MCF 10A (cell line): ENCODE results near the gene CCNY. TPM values are rescaled to one million over a fixed set of nuclear protein-coding genes. Genes with fewer than 3 reads are reported as not detected.

Source experiments
- BruUV-seq: library from RNA; stranded (reverse); fragments of 400-500 nt; replicated peaks from 2 replicates; lab custom pipeline; 2021; lab: Mats Ljungman, UMichigan
- CTCF ChIA-PET: fragments of 300-600 bp; sonication (Branson Sonifier 250); formaldehyde crosslinking; extraction: SDS; loops from one replicate; lab custom pipeline; 2021; ENCODE audit warnings: antibody characterized with exemption, inconsistent platforms; lab: Yijun Ruan, JAX
- POLR2A ChIA-PET: fragments of 300-600, 350-650 bp; sonication (Branson Sonifier 250); formaldehyde crosslinking; extraction: SDS; loops from one replicate; lab custom pipeline; 2020; ENCODE audit warnings: antibody characterized with exemption, inconsistent platforms; lab: Yijun Ruan, JAX
- DNase-seq: peaks from one replicate; pipeline ENCODE4 v3.0.0-alpha.2; 2018; ENCODE audit not compliant: unreplicated experiment
- H3K27ac Mint-ChIP-seq: one replicate; pipeline ENCODE4 v1.8.0; 2022; ENCODE audit warnings: mild to moderate bottlenecking, low read depth, mixed read lengths; ENCODE audit not compliant: unreplicated experiment
- H3K27me3 Mint-ChIP-seq: one replicate; pipeline ENCODE4 v1.8.0; 2022; ENCODE audit warnings: mixed read lengths; ENCODE audit not compliant: insufficient read depth, unreplicated experiment
- H3K36me3 Mint-ChIP-seq: one replicate; pipeline ENCODE4 v1.8.0; 2022; ENCODE audit warnings: mild to moderate bottlenecking, moderate library complexity, mixed read lengths; ENCODE audit not compliant: insufficient read depth, unreplicated experiment
- H3K4me1 Mint-ChIP-seq: one replicate; pipeline ENCODE4 v1.8.0; 2022; ENCODE audit warnings: mixed read lengths; ENCODE audit not compliant: insufficient read depth, unreplicated experiment
- H3K4me3 Mint-ChIP-seq: one replicate; pipeline ENCODE4 v1.8.0; 2022; ENCODE audit warnings: mild to moderate bottlenecking, moderate library complexity, mixed read lengths; ENCODE audit not compliant: unreplicated experiment
- H3K9me3 Mint-ChIP-seq: one replicate; pipeline ENCODE4 v1.8.0; 2022; ENCODE audit warnings: mixed read lengths; ENCODE audit not compliant: unreplicated experiment
- CTCF ChIP-seq: fragments of 200-600 bp; IDR thresholded peaks from one replicate; pipeline ENCODE4 v1.8.0; 2022; ENCODE audit warnings: antibody characterized with exemption, mild to moderate bottlenecking; ENCODE audit not compliant: unreplicated experiment
- intact Hi-C: fragments of 100-400 bp; cut with micrococcal nuclease; formaldehyde crosslinking; loops from 2 replicates; pipeline ENCODE4 v1.14.1; 2022
- total RNA-seq: library from RNA; stranded (reverse); gene quantifications from 2 replicates; pipeline ENCODE4 v1.2.3, GENCODE V29; 2022

Gene CCNY
- total RNA-seq, 1 experiment from 2014 or later = 68.9 TPM

DNA sequence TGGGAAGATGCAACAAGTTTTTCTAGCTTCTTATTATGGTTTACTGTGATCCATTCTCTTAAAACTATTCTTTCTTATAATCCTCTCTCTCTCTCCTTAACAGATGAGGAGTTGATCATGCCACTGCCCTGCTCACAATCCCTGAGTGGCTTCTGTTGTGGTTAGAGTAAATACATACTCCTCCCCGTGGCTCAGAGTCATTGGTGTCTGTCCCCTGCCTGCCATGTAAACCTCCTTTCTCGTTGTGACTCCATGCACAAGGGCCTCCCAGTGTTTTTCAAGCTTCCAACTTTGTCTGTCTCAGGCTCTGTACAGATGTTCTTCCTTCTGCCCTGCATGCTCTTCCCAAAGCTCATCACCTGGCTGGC is 20.4 kb downstream of the CCNY start:
- intact Hi-C loops = no loop called here
- Mint-ChIP-seq H3K4me3 (no peak overlapping the region), H3K9me3 (no peaks in the 10 kb centered on the region), H3K36me3 (peaks cover 6% of the 10 kb centered on the region), H3K27me3 (no peaks in the 10 kb centered on the region), H3K27ac (no peak overlapping the region), H3K4me1 (peaks cover 25% of the 10 kb centered on the region)
- POLR2A ChIA-PET = interaction anchor here (0.9 kb wide), 1 partner anchor 23 kb away, joined by 4 read pairs; no protein-coding TSS in a partner anchor
- no TSS peak for BruUV-seq
- CTCF ChIA-PET = interaction anchor here (0.5 kb wide), 1 partner anchor 118 kb away, joined by 3 read pairs; no protein-coding TSS in a partner anchor
- no peak for DNase-seq
- no peak for TF ChIP-seq CTCF

GRCh38 chr10:35359056-35359455 is 22.7 kb downstream of the CCNY start:
- no peaks in the 10 kb centered on the region for H3K9me3 Mint-ChIP-seq
- H3K4me3 Mint-ChIP-seq = no peak overlapping the region
- POLR2A ChIA-PET = no interaction called here
- H3K36me3 Mint-ChIP-seq = peaks cover 5% of the 10 kb centered on the region
- H3K4me1 Mint-ChIP-seq = peaks cover 30% of the 10 kb centered on the region
- no peak for DNase-seq
- no peaks in the 10 kb centered on the region for H3K27me3 Mint-ChIP-seq
- H3K27ac Mint-ChIP-seq = no peak overlapping the region
- no peak for TF ChIP-seq CTCF
- CTCF ChIA-PET = interaction anchor here (0.5 kb wide), 1 partner anchor 139 kb away, joined by 4 read pairs; no protein-coding TSS in a partner anchor
- intact Hi-C loops = no loop called here
- BruUV-seq = no TSS peak

DNA sequence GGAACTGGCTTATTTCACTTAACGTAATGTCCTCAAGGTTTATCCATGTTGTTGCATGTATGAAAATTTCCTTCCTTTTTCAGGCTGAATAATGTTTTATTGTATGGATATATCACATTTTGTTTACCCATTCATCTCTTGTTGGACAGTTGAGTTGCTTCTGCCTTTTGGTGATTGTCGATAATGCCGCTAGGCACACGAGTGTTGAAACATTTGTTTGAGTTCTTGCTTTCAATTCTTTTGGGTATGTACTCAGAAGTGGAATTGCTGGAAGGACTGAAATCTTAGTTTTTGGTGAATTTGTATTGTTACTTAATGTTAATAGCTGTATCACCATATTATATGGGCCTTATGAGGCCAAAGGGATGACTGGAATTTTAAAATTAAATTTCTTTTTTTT is 23.6 kb downstream of the CCNY start:
- POLR2A ChIA-PET = no interaction called here
- BruUV-seq = no TSS peak

DNA sequence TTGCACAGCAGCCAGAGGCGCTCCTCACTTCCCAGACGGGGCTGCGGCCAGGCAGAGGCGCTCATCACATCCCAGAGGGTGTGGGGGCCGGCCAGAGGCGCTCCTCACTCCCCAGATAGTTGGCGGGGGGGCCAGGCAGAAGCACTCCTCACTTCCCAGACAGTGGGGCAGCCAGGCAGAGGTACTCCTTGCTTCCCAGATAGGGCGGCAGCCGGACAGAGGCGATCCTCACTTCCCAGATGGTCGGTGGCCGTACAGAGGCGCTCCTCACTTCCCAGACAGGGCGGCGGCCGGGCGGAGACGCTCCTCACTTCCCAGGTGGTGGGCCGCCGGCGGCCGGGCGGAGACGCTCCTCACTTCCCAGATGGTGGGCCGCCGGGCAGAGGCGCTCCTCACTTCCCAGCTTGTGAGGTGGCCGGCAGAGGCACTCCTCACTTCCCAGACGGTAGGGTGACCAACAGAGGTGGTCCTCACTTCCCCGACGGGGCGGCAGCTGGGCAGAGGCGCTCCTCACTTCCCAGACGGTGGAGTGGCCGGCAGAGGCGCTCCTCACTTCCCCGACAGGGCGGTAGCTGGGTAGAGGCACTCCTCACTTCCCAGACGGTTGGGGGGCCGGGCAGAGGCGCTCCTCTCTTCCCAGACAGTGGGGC is 26.5 kb downstream of the CCNY start:
- no peak overlapping the region for H3K4me3 Mint-ChIP-seq
- H3K4me1 Mint-ChIP-seq = peaks cover 11% of the 10 kb centered on the region
- no peak for TF ChIP-seq CTCF
- peaks cover 5% of the 10 kb centered on the region for H3K36me3 Mint-ChIP-seq
- ChIA-PET CTCF (no interaction called here), POLR2A (no interaction called here)
- no peak for DNase-seq
- no peak overlapping the region for H3K27ac Mint-ChIP-seq
- BruUV-seq = no TSS peak
- H3K9me3 Mint-ChIP-seq = no peaks in the 10 kb centered on the region
- H3K27me3 Mint-ChIP-seq = no peaks in the 10 kb centered on the region
- intact Hi-C loops = no loop called here

More for the DNA sequence above, 23.6 kb downstream of the CCNY start:
- DNase-seq = no peak
- H3K4me1 Mint-ChIP-seq = peaks cover 30% of the 10 kb centered on the region
- CTCF ChIA-PET = interaction anchor here (0.6 kb wide), 1 partner anchor 12 kb away, joined by 3 read pairs; no protein-coding TSS in a partner anchor
- TF ChIP-seq CTCF = no peak
- intact Hi-C loops = no loop called here
- no peaks in the 10 kb centered on the region for H3K9me3 Mint-ChIP-seq
- H3K27ac Mint-ChIP-seq = peak overlapping the region; percentile 14
- H3K36me3 Mint-ChIP-seq = peaks cover 5% of the 10 kb centered on the region
- no peaks in the 10 kb centered on the region for H3K27me3 Mint-ChIP-seq
- no peak overlapping the region for H3K4me3 Mint-ChIP-seq
